DOHH2 (cell line): ENCODE data around the gene SEC31A.

Experiments used
- CTCF ChIP-seq: fragments of 200-600 bp; sonication (generic); IDR thresholded peaks from one replicate; pipeline ENCODE4 v1.5.1; 2014; ENCODE audit warnings: antibody characterized with exemption, mild to moderate bottlenecking, low read depth, low read length; ENCODE audit not compliant: poor library complexity, severe bottlenecking
- EZH2phosphoT487 ChIP-seq: fragments of 200-600 bp; sonication (generic); IDR thresholded peaks from 2 replicates; pipeline ENCODE4 v1.6.1; 2017; ENCODE audit warnings: borderline replicate concordance, mild to moderate bottlenecking, antibody characterized with exemption, low read length, moderate library complexity, mixed read lengths

GRCh38 chr4:82773057-82773456, 117.9 kb downstream of the SEC31A start:
- TF ChIP-seq CTCF (no peak), EZH2phosphoT487 (no peak)
